Measurements from ENCODE around the gene CDH1.

- TF ChIP-seq CTCF (IDR thresholded peaks at IDR 0.05) = no peak
- no peak for TF ChIP-seq POLR2A (IDR thresholded peaks at IDR 0.05)
Measured at GRCh38 chr16:68739964-68740627, 3.0 kb downstream of the CDH1 start.

Data from adrenal gland (tissue), 5 donors.